Neural progenitor cell (in vitro differentiated cells): ENCODE results near the gene LRRC59.

Source experiments
- CTCF ChIP-seq: fragments of 200-600 bp; sonication (generic); IDR thresholded peaks from 2 replicates; pipeline ENCODE4 v1.5.1; 2017; ENCODE audit warnings: antibody characterized with exemption, mild to moderate bottlenecking
- EZH2 ChIP-seq: fragments of 200-600 bp; sonication (generic); IDR thresholded peaks from 2 replicates; pipeline ENCODE4 v1.6.1; 2017; ENCODE audit warnings: antibody characterized with exemption, mild to moderate bottlenecking, moderate library complexity

- TF ChIP-seq CTCF (no peak), EZH2 (no peak)
Measured at GRCh38 chr17:50353600-50354195, 43.6 kb downstream of the LRRC59 start.
